Stimulated activated CD8-positive, alpha-beta memory T cell treated with anti-CD3 and anti-CD28 coated beads, Interleukin-4, amount 100 ng/mL, for 24 hours (primary cell): Measurements from ENCODE around the gene ST3GAL2.

Experiments used
- DNase-seq: peaks from one replicate; pipeline ENCODE4 v3.0.0-alpha.2; 2020; ENCODE audit warnings: low read depth

The ST3GAL2 gene

GRCh38 chr16:70437582-70438557 lies 1.0 kb downstream of the ST3GAL2 start:
- DNase-seq: no peak

- DNase-seq: no peak
Observed at GRCh38 chr16:70437017-70437581, 1.8 kb downstream of the ST3GAL2 start.

- DNase-seq: no peak
Observed at GRCh38 chr16:70434484-70435260, 4.2 kb downstream of the ST3GAL2 start.

DNA sequence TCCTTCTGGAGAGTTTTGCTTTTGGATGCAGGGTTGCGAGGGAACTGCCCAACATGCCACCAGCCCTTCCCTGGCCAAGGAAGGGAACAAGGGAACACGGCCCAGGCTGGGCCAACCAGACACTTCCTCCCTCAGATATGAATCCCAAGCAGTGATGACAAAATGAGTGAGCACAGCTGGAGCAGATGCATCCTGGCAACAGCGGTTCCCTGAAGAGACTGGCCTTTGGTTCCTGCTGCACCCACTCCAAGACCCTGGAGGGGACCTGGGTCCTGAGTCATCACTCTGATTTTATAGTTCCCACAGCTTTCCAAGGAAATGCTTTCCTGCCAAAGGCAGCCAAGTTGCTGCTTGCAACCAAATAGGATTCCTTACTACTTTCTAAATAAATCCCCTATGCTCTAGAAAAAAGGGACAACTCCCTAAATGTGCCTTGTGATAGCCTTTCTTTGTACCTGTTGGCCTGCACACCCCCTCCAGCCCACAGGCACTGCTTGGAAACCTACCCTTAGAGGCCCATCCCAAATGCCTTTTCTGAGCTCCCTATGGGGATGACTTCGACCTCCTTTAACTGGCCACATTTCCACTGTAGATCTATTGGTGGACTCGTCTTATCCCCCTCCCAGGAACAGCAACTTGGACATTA lies 5.3 kb downstream of the ST3GAL2 start:
- no peak for DNase-seq

GRCh38 chr16:70432723-70433457 lies 6.0 kb downstream of the ST3GAL2 start:
- DNase-seq: no peak

DNA sequence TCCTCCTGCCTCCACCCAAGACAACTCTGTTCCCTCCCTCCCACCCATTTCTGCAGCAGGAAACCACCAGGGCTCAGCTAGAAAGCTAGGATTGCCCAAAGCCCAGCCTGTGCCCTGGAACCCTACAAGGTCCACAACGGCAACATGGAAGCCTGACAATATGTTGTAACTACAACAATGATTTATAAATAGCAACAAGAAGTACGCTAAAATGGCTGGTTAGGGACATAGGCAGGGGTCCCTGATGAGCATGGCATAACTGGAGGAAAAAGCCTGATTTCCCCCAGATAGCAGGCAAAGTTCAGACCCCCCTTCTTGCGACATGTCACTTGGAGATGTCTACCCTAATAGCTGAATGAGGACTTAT lies 6.6 kb downstream of the ST3GAL2 start:
- DNase-seq: no peak

DNA sequence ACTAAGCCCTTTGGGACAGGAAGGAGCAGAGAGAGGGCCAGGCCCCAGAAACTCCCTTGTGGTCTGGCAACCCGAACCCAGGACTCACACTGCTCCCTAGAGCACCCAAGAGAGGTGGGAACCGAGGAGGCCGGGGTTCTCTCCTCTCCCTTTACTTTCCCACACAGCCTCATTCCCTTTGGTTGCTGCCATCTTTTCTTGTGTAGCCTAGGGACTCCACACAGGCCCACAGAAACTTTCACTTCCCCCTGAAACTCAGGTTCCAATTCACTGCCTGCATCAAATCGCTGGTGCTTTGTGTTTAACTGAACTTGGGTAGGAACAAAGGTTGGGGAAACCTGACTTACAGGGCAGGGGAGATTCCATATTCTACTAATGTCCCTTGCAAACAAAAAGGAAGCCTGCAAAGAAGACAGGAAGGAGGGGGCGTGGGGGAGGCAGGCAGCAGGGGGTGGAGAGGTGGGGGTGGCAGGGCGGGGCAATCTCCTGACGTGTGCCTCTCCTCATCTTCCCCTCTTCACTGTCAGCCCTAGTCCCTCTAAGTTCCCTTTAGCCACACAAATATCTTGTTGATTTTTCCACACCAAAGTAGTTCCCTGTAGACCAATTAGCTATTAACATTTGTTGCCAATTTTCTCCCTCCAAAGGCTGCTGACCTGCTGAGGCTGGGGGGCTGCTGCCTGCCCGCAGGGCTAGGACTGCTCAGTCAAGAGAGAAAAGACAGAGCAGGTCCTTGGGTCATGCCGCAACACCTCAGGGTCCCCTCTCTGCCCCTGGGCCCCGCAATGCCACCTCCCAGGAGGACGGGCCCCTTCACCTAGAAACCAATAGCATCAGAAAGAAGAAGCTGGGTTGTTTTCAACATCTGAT lies 8.0 kb downstream of the ST3GAL2 start:
- DNase-seq: peak; percentile 33

GRCh38 chr16:70429888-70430666 lies 8.8 kb downstream of the ST3GAL2 start:
- DNase-seq: no peak

DNA sequence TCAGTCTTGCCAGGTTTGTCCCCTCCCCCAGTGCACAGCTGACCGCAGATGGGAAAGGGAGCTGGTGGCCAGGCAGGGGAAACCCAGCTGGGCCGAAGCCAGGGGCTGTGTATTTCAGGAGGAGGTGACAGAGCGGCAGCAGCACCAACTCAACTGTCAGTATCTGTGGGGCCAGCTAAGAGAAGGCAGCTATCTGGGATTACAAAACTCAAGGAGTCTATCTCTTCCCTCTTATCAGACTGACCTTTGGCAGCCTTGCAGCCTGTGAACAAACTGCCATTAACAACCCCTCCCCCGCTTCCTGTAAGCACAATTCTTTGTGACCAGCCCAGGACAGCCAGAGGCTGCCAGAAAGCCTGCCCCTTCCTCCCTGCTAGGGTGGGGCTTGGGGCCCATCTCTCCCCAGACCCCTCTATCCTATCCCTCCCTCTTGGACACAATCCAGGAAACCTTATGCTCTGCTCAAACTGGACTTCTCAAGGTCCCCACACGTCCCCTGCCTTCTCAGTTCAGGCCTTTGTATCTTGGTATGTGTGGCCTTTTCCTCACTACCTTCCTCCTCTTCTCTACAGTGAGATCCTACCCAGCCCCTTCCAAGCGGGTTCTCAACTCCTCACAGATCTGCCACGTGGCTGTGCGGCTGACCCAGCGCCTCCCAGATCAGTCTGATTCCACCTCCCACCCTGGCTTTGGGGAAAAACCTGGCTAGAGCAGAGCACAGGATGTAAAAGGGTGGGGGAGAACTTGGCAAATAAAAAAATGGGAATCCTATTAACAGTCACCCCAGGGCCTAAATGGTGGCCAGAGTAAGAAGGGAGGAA lies 10.5 kb downstream of the ST3GAL2 start:
- DNase-seq: peak; percentile 51

- no peak for DNase-seq
Observed at GRCh38 chr16:70427786-70428177, 11.1 kb downstream of the ST3GAL2 start.

- DNase-seq: no peak
Observed at GRCh38 chr16:70422543-70422942, 16.4 kb downstream of the ST3GAL2 start.

DNA sequence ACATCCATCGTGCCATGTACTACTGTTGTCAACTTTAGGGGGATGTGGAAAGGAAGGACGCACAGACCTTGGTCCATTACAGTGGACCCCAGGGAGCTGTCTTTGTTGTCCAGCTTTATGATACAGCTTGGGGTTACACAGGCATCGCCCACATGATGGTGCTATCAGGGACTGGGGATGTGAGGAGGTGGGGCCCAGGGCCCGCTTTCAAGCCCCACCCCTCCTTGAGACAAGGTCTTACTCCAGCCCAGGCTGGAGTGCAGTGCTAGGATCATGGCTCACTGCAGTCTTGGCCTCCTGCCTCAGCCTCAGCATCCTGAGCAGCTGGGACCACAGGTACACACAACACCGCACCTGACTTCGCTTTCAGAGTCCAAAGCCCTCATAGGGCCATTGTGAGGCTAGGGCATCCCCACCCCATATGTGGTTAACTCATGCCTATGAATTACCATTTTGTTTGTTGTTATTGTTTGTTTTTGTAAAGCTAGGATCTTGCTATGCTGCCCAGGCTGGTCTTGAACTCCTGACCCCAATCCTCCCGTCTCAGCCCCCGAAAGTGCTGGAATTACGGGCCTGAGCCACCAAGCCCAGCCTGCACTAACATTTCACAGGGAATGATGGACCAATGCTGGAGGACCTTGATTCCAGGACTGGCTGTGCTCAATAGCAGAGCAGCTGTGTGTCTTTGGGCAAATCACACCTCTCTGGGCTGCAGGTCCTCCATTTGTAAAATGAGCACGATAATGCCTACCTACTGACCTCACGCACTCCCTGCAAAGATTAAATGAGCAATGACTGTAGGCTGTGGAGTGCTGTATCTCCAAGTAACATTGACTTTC lies 17.2 kb downstream of the ST3GAL2 start:
- DNase-seq: no peak

GRCh38 chr16:70421014-70421413 lies 17.9 kb downstream of the ST3GAL2 start:
- DNase-seq: no peak

GRCh38 chr16:70419384-70420327 lies 19.2 kb downstream of the ST3GAL2 start:
- DNase-seq: no peak

DNA sequence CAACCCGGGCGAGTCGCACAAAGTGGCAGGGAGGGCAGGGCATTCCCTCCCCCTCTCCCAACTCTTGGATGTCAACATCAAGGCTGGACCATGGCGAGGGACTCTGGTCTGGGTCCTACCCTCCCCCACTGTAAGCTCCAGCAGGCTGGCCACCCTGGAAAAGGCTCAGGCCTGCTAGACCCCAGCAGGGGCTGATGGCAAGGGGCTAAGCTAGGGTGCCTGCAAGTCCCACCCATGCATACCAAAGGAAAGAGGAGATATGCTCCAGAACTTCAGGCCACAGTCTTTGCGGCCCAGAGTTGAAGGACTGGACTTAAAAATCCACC lies 19.9 kb downstream of the ST3GAL2 start:
- DNase-seq: no peak

- DNase-seq: no peak
Observed at GRCh38 chr16:70418274-70418992, 20.5 kb downstream of the ST3GAL2 start.
